Limb (tissue), 2 donors: ENCODE data around the gene RPL23.

Experiments
- DNase-seq, 2 donors: peaks; one replicate each; pipeline ENCODE4 v3.0.0-alpha.2; 2016; ENCODE audit errors: extremely low spot score in 2 of 2

Gene RPL23

GRCh38 chr17:38883592-38884526 lies 30.3 kb upstream of the RPL23 start:
- DNase-seq: no peak

GRCh38 chr17:38882870-38883269 lies 29.3 kb upstream of the RPL23 start:
- no peak for DNase-seq

- peak; percentile 52 to 85 for DNase-seq
These were observed 28.2 kb upstream of the RPL23 start for GRCh38 chr17:38881600-38882191.

GRCh38 chr17:38879878-38880665 lies 26.6 kb upstream of the RPL23 start:
- DNase-seq: peak; percentile 65 to 72

DNA sequence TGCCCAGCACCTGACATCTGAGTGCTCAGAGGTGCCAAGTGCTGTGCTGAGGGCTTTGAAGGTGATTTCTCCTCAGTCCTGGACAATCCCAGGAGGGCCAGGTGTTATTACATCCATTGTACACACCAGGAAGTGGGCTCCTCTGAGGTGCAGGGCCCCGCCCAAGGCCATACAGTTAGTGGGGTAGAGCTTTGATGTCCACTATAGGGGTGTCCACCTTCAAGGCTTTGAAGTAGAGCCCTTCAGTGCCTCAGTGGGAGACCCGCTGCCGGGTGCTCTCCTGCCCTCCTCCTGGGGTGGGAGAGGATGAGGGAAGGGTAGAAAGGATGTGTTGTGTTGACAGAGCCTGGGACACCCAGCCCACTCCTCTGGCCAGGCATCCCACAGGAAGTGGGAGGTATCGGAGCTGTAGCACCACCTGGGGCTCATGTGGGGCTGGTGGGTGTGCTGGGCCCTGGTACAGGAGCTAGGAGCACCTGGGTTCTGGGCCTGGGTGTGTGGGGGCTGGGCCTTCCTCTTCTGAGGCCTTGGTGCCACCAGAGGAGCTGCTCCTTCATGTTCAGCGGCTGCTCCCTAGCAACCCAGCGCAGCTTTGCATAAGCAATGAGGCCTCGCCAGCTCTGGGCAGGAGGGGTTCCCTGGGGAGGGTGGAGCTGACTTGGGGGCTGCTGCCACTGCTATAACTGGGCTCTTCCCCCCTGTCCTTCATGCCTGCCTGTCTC lies 23.8 kb upstream of the RPL23 start:
- no peak for DNase-seq

DNA sequence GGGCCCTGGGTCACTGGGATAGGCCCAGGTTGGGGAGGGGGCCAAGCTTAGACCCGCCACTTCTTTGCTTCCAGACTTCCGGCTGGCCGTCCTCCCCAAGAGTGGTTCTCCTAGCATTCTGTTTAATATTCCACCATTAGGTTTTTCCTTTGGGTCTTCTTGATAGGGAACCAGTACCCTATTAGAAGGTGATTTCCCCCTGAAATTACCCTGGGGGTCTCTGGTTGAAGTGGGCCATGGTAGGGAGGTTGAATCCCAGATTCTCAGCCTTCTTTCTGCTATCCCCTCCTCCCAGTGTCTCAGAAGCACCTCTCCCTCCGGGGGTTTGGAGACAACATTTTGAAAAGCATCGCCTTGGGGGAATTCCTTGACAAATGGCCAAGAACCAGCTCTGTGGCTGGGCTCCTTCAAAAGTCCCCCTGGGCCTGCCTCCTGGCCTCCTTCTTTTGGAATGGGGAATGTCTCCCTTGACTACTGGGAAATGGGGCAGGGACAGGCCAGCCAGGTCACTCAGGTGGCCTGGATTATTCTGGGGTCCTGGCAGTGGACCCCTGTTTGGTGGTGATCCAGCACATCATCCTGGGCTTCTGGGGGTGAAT lies 22.1 kb upstream of the RPL23 start:
- DNase-seq: no peak

DNA sequence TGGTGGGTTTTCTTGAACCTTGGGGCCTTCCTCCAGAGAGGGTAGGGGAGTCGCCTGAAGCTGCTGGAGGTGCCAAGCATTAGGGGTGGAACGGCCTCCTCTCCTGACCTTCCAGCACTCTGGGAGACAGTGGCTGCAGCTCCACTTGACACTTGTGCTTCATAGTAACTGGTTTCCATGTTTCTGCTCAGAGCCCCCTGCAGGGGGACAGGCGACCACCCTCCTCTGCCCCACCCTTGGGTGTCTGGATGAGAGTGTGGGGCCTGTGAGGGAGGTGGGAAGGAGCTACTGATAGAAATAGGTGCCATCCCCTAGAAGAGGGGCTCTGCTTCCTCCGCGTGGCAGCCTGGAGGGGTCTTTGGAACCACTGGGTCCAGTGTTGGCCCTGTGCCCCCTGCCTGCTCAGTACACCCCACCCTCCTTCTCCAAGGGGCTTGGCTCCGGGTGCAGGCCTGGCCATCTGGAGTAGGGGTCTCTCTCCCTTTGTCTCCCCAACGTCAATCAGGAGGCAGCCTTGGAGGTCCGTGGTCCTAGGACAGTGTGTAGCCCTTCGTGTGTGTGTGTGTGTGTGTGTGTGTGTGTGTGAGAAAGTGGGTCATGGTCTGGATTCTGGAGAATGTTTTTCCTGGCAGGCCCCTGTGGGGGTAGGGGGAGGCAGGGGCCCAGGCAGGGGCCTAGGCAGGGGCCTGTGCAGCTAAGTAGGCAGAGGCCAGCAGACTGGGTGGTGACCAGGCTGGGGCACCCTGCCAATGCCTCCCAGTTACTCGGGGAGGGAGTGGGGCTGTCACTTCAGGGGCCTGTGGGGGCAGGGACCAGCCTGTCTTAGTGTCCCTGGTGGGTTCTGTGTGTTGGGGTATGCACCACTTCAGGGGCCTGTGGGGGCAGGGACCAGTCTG lies 21.2 kb upstream of the RPL23 start:
- peak in 1 of 2 donors; percentile 59 for DNase-seq

DNA sequence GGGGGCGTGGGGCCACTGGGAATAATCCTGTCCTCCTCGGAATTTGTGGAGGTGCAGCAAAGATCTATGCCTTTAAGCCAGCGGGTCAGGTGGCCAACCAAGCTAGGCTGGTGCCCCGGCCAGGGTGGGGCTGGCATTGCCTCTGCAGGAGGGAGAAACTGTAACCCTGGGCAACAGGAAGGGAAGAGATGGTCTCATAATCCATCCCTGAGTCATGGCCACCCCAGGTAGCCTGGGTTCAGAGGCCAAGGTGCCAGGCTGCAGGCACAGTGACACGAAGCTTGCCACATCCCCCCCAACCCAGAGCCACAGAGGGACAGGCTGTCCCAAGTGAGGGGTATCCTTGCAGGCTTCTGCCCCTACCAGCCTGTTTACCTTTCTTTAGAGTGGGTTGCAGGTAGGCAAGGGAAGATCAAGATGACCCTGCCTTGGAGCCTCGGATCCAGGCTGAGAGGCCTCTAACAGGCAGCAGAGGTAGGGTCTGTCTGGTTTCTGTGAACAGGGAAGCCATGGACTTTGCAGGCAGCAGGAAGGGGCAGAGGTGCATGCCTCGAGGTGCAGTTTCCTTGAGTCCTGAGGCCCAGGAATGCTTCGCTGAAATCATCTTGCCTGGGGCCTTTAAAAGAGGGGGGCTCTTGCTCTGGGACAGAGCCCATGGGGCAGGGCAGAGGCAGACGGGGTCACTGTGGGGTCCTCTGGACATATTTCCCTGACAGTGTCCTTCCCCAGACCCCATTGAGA lies 20.3 kb upstream of the RPL23 start:
- no peak for DNase-seq

DNA sequence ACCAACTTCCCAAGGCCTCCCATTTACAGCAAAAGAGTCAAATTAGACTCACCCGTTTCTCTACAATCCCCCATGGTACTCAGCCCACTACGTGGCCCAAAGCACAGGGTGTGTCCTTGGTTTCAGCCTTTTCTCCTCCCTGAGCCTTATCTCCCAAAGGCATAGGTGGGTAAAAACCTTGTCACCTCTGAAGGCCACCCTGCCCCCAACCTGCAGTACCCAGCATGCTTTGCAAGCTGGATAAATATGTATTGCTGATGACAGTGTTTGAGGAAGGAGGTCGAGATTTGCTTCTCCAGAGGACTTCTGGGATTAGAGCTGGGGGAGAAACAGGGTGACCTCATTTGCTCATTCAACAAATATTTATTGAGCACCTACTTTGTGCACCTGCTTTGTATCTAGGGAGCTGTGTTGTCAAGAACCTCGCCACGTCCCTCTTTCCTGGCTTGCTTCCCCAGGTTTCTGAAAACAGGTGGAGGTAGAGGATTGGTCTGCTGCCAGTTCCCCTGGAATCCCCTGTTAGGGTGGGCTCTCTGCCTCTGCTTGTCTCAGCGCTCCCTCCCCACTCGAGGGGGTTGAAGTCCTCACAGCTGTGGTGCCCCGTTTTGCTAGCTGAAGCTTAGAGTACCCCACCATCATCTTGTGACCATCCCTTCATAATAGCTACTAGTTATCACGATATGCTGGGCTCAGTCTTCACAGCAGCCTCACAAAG lies 19.3 kb upstream of the RPL23 start:
- DNase-seq: no peak

DNA sequence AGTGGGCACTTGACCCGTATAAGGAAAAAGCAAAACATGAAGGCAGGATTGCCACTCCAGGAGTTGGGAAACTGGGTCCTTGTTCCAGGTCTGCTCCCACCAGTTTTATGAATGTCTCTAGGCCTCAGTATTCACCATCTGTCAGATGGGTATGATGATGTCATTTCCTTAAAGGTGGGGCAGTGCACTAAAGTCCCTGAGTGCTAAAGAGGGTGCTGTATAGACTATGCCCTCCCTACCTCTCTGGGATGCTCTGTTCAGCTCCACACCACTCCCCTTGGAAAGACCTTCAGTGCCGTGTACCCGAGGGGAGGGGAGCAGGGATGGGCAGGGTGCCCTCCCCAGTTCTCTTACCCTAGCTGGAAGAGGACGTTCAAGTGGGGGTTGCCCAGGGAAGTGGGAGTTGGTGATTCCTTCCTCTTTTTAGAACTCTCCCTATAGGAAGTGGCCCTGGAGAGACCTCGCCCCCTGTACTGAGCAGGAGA lies 18.5 kb upstream of the RPL23 start:
- DNase-seq: no peak

GRCh38 chr17:38871247-38872015 lies 17.9 kb upstream of the RPL23 start:
- DNase-seq: no peak

DNA sequence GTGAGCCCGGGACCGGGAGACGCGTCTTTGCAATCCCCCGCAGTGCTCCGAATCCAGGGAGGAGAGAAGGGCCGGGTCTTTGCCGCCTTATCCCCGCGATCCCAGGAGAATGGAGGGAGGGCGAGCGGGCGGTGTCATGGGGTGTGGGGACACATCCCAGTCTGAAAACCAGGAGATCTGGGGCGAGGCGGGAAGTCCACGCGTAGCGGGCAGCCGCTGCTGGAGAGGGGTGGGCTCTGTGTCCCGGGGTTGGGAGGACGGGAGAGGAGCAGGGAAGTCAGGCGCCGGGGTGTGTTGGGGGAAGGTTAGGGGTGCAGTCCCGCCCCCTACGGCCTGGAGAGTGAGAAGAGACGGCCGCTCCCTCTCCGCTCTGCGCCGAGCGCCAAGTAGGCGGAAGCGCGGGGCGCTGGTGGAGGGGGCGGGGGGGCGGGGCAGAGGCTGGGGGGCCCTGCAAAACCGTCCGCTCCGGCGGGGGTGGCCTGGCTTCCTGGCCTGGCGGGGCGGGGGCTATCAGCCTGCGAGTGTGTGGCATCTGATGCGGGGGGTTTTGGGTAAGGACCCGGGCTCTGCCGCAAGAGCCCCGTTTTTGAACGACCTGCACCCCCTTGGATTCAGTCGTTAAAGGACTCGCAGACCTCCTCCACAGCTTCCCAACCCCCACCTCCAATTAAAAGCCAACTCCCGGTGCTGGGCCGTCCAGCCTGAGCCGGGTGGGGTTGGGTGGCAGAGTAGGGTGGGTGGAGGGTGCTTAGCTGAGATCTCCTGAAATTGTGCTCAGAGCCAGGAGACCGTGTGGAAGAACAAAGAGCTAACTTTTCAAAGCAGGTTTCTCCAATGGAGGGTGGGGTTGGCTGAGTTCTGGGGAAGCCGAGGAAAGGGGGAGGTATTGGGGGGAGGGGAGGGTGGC lies 17.0 kb upstream of the RPL23 start:
- peak; percentile 68 to 79 for DNase-seq

DNA sequence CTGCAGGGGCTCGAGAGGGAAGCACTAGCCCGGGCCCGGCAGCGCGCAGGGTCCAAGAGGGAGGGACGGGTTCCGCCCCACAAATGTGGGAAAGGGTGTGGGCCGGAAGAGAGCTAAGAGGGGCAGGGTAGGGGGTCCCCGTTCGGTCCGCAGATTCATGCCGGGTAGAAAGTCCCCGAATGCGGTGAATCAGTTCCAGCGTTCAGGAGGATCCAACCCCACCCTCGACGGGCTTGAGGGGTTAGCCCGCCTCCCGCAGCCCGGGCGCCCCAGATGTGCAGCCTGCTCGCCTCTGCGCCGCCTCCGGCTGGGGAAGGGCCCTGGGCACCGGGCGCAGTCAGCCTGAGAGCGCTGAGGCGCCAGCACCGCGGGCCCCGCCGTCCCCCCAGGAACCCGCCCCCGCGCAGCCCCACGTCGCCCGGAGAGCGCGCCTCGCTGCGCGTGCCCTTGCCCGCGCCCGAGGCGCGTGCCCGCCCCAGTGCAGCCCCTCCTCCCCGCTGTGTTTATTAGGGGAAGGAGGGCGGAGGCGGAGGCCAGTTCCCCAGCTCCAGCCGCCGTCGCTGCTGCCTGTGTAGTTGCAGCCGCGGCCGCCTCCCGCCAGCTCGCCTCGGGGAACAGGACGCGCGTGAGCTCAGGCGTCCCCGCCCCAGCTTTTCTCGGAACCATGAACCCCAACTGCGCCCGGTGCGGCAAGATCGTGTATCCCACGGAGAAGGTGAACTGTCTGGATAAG lies 16.2 kb upstream of the RPL23 start, which contains the start of gene LASP1:
Gene LASP1 (plus strand): TSS at position 533 of the 733 bp plus-strand sequence. CDS start 132 bp downstream, at position 665.
- peak; percentile 89 to 94 for DNase-seq

DNA sequence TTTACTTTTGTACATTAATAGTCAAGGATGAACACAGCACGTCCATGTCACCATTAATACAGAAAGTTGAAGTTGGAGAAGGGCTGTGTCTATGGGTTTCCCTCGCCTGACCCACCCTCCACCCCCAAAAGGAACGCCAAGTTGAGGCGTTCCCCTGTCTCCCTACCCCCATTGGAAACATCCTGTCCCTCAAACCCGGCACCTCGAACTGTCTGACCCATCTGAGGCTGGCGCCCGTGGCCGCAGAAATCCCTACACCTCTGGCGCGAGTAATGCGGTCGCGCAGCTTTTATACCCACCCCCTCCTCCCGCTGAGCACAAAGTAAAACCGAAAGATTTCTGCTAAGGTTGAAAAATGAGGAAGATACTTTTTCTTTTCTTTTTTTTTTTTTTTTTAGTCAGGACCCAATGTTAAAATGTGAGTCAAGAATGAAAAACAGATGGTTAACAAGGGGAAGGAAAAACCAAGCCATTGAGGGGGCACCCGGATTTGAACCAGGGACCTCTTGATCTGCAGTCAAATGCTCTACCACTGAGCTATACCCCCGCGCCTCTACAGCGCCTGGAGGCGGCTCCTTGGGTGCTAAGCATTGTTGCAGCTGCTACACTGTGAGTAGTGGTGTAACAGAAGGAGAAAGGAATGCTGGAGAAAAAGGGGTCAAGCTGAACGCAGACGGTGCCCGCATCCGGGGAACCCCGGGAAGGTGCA lies 15.4 kb upstream of the RPL23 start:
- DNase-seq: peak in 1 of 2 donors; percentile 97
